Limb (tissue), 2 donors: ENCODE measurements around the gene HOXA3.

Experiments used
- DNase-seq, 2 donors: peaks; one replicate each; pipeline ENCODE4 v3.0.0-alpha.2; 2016; ENCODE audit errors: extremely low spot score in 2 of 2

Gene HOXA3

DNA sequence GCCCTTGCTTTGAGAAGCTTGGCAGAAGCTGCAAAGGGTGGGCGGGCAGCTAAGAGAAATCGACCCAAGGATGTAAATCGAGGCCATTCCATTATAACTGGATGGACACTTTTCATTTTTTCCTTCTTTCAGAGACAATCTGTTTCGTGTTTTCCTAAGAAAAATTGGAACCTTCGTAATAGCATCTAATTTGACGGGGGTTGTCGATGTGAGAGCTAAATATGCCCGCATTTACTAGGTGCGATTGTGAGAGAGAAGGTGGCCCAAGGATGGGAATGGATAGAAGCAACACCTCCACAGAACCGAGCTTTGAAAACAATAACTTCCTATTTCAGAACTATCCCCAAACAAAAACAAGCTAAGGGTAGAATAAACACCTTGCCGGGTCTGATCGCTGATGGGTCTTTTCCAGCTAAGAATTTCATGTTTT lies 21.0 kb downstream of the HOXA3 start:
- no peak for DNase-seq

- peak; percentile 92 to 96 for DNase-seq
Measured at GRCh38 chr7:27130540-27131389, 21.6 kb downstream of the HOXA3 start, which contains the start of gene HOXA4. Gene HOXA4, minus strand, starts transcription at chr7:27130757. Its CDS starts 24 bp downstream, at chr7:27130733.

- peak in 1 of 2 donors; percentile 72 for DNase-seq
Measured at GRCh38 chr7:27129729-27130539, 22.4 kb downstream of the HOXA3 start.

- peak in 1 of 2 donors; percentile 43 for DNase-seq
Measured at GRCh38 chr7:27128776-27129728, 23.3 kb downstream of the HOXA3 start.

- DNase-seq, result peak; percentile 57 to 90
Measured at GRCh38 chr7:27128034-27128433, 24.3 kb downstream of the HOXA3 start.

DNA sequence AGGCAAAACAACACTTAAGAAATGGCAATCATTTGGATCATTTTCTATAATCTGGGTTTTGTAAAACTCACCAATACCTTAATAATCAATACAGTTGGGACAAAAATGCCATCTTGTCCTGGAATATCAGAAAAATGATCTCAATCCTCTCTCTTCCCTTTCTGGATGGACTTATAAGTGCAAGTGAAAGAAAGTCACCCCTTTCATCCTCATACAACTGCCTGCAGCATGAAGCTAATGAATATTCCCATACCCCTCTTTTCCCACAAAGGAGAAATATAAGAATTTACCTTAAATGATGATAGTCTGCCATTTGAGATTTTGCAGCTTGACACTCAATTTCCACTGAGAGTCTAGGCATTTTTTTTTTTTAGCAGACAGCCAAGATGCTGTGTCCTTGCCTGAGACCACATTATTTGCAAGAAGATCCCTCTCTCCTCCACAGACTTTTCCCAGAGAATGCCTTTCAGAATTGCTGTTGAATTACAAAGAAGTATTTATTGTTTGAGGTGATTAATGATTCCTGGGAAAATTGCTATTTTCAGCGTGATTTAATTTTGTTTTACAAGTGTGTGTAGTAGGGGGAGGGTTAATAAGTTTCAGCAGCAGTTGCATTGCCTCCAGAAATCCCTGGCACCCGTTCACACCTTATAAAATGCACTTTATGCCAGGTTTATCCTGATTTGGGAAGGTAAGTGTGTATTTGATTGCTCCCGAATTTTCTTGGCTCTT lies 25.6 kb downstream of the HOXA3 start:
- DNase-seq, result no peak

DNA sequence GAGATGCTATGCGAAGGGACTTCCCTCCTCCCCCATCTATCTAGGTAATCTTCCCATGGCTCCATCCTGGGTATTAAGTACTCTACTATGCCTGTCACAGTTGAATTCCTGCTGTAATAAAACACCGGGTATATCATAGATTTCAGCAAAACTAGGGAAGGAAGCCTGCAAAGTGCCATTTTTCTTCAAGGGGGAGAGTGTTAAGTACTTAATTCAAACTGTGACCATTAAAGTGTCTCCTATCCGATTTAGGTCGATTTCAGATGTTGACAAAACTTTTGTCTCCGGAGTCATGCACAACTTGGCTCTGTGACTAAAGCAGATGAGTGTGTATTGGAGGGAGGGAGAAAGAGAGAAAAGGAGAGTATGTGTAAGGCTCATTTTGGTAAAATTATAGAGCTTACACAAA lies 26.4 kb downstream of the HOXA3 start:
- DNase-seq, result peak in 1 of 2 donors; percentile 14

DNA sequence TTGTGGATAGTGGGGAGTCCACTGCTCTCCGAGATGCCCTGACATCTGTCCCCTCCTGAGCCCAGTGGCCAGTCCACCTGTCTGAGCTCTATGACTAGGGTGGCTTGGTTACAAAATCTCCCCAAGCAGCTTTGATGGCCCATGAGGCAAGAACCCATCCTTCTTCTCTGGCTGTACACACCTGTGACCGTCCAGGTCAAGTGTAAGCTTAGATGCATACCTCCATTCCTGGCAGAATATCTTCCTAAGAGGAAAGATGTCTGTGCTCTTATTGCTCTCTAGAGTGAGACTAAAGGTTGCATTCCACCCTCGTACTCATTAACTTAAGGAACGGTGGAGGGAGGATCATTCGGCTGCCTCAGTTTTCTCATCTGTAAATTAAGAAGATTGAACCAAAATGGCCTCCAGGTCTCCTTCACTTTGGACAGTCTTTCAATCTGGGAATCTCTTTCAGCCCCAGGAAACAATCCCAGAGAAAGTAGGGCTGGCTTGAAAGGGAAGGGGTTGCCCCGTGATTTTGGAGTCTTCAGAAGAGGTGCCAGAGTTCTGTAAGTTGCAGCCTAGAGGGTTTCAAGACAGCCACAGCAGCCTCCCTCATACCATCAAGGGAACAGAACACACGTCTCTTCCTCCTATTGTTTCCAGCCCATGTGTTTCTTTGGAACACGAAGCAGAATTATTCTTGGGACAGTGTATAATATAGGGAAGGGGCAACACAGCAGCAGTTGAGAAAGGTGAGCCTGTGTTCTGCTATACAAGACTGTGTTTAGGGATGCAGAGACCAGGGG lies 27.3 kb downstream of the HOXA3 start:
- DNase-seq, result peak in 1 of 2 donors; percentile 31

GRCh38 chr7:27124096-27124901 lies 28.1 kb downstream of the HOXA3 start:
- peak in 1 of 2 donors; percentile 73 for DNase-seq

GRCh38 chr7:27123477-27124053 lies 28.8 kb downstream of the HOXA3 start:
- DNase-seq, result peak in 1 of 2 donors; percentile 57

- DNase-seq, result peak in 1 of 2 donors; percentile 71
Measured at GRCh38 chr7:27123007-27123476, 29.3 kb downstream of the HOXA3 start.

- DNase-seq, result peak in 1 of 2 donors; percentile 63
Measured at GRCh38 chr7:27122077-27122910, 30.1 kb downstream of the HOXA3 start.

DNA sequence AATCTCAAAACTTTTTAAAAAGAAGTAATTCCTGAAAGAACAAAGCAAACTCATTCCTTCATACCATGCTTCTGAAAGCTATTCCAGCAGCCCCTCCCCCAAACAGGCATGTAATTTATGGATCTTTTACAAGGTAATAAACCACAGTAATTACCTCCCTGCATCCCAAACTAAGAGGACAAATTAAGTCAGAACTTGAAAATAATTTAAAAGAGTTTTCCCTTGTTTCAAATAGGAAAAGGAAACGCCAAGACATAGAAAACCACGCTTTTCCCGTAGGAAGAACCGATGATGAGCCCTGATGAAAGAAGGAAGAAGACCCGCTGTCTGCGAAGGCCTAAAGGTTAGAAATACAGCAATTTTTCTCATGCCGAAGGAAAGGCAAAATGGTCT lies 30.7 kb downstream of the HOXA3 start:
- DNase-seq, result no peak

GRCh38 chr7:27119412-27119911 lies 32.9 kb downstream of the HOXA3 start:
- peak in 1 of 2 donors; percentile 16 for DNase-seq

GRCh38 chr7:27118580-27118979 lies 33.8 kb downstream of the HOXA3 start:
- DNase-seq, result peak in 1 of 2 donors; percentile 38

DNA sequence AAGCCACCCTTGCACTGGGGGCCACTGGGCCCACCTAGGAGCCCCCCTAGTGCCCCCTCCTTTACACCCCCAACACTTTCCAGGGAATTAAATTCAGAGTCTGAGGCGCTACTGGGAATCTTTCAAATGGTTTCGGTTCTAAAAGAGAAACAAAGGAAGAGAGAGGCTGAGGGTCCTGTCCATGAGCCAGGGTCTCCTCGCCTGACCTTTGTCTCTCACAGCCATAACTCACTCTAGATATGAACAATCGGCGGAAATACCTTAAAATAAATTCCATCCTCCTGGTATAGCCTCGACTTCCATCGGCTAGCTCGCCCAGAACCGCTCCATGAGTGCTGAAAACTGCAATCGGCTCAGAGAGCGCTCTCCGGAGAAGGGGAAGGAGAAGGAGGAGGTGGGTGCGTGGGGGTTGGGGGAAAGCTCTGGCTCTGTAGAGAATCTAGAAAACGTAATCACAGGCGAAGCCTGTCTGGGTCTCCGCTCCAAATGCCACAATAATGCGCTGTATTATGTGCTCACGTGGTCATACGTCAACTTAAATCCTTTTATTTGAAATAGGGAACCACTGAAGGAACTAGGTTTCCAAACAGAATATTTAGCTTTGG lies 34.4 kb downstream of the HOXA3 start:
- peak in 1 of 2 donors; percentile 55 for DNase-seq
